LNCAP (cell line): ENCODE data around the gene HDAC7.

Source experiments
- CTCF ChIP-seq: fragments of 450-650 bp; IDR thresholded peaks from 2 replicates; pipeline ENCODE4 v1.5.1; 2017; ENCODE audit warnings: mild to moderate bottlenecking

Gene HDAC7

GRCh38 chr12:47833591-47834012 is 13.9 kb upstream of the HDAC7 start:
- TF ChIP-seq CTCF, result no peak

- TF ChIP-seq CTCF, result no peak
These were observed 12.7 kb upstream of the HDAC7 start for GRCh38 chr12:47832263-47832933.

- no peak for TF ChIP-seq CTCF
These were observed 9.9 kb upstream of the HDAC7 start for GRCh38 chr12:47829584-47829983.

- no peak for TF ChIP-seq CTCF
These were observed 9.3 kb upstream of the HDAC7 start for GRCh38 chr12:47828976-47829482.

- TF ChIP-seq CTCF, result no peak
These were observed 8.6 kb upstream of the HDAC7 start for GRCh38 chr12:47828008-47828975.

GRCh38 chr12:47825173-47825639 is 5.5 kb upstream of the HDAC7 start:
- no peak for TF ChIP-seq CTCF

GRCh38 chr12:47824635-47825034 is 4.9 kb upstream of the HDAC7 start:
- TF ChIP-seq CTCF, result no peak
